GM23338 (cell line): Measurements from ENCODE around the gene EMILIN3.

Source experiments
- CREB1 ChIP-seq: fragments of 250-450 bp; sonication (Bioruptor Pico); IDR thresholded peaks from 2 replicates; pipeline ENCODE4 v1.5.0; 2020; ENCODE audit warnings: low read depth, mild to moderate bottlenecking, moderate library complexity
- EZH2 ChIP-seq: fragments of 200-600 bp; sonication (generic); IDR thresholded peaks from one replicate; pipeline ENCODE4 v1.8.0; 2017; ENCODE audit warnings: antibody characterized with exemption, mild to moderate bottlenecking, low read depth; ENCODE audit not compliant: unreplicated experiment
- EZH2phosphoT487 ChIP-seq: fragments of 200-600 bp; sonication (generic); IDR thresholded peaks from one replicate; pipeline ENCODE4 v1.8.1; 2018; ENCODE audit warnings: antibody characterized with exemption; ENCODE audit not compliant: unreplicated experiment
- JUNB ChIP-seq: IDR thresholded peaks from one replicate; pipeline ENCODE4 v1.6.1; 2016; ENCODE audit warnings: antibody characterized with exemption; ENCODE audit not compliant: unreplicated experiment
- POLR2AphosphoS5 ChIP-seq: IDR thresholded peaks from 2 replicates; pipeline ENCODE4 v1.6.1; 2016; ENCODE audit warnings: antibody characterized with exemption, low read depth
- STAT1 ChIP-seq: IDR thresholded peaks from one replicate; pipeline ENCODE4 v1.6.1; 2016; ENCODE audit warnings: antibody characterized with exemption; ENCODE audit not compliant: unreplicated experiment
- ZNF331 ChIP-seq: fragments of 250-450 bp; sonication (Bioruptor Pico); IDR thresholded peaks from 2 replicates; pipeline ENCODE4 v1.5.0; 2020; ENCODE audit warnings: low read depth, mild to moderate bottlenecking, moderate library complexity
- TF ChIP-seq, protein P1 (sequence below), 2 experiments: fragments of 200-600 bp in 1 of 2; sonication (generic) in 1 of 2; conservative IDR thresholded peaks; 2 replicates each; pipeline versions ENCODE4 v1.5.1 to v1.6.1; 2016 to 2017; ENCODE audit warnings: antibody characterized with exemption in 2 of 2, low read depth in 2 of 2, mild to moderate bottlenecking in 2 of 2, moderate library complexity in 1 of 2
- TF ChIP-seq, protein P2 (sequence below): IDR thresholded peaks from one replicate; pipeline ENCODE4 v1.6.1; 2018; ENCODE audit warnings: antibody characterized with exemption; ENCODE audit not compliant: unreplicated experiment
- TF ChIP-seq, protein P3 (sequence below): fragments of 250-450 bp; sonication (Bioruptor Pico); IDR thresholded peaks from 2 replicates; pipeline ENCODE4 v1.5.0; 2020; ENCODE audit warnings: mild to moderate bottlenecking, moderate library complexity

DNA sequence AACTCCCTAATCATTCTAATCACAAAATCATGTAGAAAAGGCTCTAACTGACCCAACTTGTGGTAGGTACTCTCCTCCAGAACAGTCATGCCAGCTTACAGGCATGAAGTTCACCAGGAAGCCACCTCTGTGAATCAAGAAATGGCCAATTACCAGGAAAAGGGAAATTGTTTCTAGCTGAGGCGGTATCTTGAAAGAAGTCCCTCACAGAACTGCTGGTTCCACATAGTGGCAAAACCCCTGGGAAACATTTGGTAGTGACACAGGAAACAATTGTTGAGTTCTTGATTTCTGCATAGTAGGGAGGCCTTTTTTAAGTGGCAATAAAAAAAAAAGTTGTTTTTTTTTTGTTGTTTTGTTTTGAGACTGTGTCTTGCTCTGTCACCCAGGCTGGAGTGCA lies 45.6 kb downstream of the EMILIN3 start:
- TF ChIP-seq, protein P1, sequence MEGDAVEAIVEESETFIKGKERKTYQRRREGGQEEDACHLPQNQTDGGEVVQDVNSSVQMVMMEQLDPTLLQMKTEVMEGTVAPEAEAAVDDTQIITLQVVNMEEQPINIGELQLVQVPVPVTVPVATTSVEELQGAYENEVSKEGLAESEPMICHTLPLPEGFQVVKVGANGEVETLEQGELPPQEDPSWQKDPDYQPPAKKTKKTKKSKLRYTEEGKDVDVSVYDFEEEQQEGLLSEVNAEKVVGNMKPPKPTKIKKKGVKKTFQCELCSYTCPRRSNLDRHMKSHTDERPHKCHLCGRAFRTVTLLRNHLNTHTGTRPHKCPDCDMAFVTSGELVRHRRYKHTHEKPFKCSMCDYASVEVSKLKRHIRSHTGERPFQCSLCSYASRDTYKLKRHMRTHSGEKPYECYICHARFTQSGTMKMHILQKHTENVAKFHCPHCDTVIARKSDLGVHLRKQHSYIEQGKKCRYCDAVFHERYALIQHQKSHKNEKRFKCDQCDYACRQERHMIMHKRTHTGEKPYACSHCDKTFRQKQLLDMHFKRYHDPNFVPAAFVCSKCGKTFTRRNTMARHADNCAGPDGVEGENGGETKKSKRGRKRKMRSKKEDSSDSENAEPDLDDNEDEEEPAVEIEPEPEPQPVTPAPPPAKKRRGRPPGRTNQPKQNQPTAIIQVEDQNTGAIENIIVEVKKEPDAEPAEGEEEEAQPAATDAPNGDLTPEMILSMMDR (conservative IDR thresholded peaks at IDR 0.05; ENCODE audit: low read depth in 2 of 2) = no peak
- no peak for TF ChIP-seq EZH2phosphoT487
- no peak for TF ChIP-seq EZH2
- no peak for TF ChIP-seq POLR2AphosphoS5
- no peak for TF ChIP-seq CREB1
- TF ChIP-seq, protein P2, sequence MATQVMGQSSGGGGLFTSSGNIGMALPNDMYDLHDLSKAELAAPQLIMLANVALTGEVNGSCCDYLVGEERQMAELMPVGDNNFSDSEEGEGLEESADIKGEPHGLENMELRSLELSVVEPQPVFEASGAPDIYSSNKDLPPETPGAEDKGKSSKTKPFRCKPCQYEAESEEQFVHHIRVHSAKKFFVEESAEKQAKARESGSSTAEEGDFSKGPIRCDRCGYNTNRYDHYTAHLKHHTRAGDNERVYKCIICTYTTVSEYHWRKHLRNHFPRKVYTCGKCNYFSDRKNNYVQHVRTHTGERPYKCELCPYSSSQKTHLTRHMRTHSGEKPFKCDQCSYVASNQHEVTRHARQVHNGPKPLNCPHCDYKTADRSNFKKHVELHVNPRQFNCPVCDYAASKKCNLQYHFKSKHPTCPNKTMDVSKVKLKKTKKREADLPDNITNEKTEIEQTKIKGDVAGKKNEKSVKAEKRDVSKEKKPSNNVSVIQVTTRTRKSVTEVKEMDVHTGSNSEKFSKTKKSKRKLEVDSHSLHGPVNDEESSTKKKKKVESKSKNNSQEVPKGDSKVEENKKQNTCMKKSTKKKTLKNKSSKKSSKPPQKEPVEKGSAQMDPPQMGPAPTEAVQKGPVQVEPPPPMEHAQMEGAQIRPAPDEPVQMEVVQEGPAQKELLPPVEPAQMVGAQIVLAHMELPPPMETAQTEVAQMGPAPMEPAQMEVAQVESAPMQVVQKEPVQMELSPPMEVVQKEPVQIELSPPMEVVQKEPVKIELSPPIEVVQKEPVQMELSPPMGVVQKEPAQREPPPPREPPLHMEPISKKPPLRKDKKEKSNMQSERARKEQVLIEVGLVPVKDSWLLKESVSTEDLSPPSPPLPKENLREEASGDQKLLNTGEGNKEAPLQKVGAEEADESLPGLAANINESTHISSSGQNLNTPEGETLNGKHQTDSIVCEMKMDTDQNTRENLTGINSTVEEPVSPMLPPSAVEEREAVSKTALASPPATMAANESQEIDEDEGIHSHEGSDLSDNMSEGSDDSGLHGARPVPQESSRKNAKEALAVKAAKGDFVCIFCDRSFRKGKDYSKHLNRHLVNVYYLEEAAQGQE = no peak
- no peak for TF ChIP-seq STAT1
- no peak for TF ChIP-seq JUNB
- TF ChIP-seq ZNF331 (CRISPR knock-in tag) = no peak
- TF ChIP-seq, protein P3, sequence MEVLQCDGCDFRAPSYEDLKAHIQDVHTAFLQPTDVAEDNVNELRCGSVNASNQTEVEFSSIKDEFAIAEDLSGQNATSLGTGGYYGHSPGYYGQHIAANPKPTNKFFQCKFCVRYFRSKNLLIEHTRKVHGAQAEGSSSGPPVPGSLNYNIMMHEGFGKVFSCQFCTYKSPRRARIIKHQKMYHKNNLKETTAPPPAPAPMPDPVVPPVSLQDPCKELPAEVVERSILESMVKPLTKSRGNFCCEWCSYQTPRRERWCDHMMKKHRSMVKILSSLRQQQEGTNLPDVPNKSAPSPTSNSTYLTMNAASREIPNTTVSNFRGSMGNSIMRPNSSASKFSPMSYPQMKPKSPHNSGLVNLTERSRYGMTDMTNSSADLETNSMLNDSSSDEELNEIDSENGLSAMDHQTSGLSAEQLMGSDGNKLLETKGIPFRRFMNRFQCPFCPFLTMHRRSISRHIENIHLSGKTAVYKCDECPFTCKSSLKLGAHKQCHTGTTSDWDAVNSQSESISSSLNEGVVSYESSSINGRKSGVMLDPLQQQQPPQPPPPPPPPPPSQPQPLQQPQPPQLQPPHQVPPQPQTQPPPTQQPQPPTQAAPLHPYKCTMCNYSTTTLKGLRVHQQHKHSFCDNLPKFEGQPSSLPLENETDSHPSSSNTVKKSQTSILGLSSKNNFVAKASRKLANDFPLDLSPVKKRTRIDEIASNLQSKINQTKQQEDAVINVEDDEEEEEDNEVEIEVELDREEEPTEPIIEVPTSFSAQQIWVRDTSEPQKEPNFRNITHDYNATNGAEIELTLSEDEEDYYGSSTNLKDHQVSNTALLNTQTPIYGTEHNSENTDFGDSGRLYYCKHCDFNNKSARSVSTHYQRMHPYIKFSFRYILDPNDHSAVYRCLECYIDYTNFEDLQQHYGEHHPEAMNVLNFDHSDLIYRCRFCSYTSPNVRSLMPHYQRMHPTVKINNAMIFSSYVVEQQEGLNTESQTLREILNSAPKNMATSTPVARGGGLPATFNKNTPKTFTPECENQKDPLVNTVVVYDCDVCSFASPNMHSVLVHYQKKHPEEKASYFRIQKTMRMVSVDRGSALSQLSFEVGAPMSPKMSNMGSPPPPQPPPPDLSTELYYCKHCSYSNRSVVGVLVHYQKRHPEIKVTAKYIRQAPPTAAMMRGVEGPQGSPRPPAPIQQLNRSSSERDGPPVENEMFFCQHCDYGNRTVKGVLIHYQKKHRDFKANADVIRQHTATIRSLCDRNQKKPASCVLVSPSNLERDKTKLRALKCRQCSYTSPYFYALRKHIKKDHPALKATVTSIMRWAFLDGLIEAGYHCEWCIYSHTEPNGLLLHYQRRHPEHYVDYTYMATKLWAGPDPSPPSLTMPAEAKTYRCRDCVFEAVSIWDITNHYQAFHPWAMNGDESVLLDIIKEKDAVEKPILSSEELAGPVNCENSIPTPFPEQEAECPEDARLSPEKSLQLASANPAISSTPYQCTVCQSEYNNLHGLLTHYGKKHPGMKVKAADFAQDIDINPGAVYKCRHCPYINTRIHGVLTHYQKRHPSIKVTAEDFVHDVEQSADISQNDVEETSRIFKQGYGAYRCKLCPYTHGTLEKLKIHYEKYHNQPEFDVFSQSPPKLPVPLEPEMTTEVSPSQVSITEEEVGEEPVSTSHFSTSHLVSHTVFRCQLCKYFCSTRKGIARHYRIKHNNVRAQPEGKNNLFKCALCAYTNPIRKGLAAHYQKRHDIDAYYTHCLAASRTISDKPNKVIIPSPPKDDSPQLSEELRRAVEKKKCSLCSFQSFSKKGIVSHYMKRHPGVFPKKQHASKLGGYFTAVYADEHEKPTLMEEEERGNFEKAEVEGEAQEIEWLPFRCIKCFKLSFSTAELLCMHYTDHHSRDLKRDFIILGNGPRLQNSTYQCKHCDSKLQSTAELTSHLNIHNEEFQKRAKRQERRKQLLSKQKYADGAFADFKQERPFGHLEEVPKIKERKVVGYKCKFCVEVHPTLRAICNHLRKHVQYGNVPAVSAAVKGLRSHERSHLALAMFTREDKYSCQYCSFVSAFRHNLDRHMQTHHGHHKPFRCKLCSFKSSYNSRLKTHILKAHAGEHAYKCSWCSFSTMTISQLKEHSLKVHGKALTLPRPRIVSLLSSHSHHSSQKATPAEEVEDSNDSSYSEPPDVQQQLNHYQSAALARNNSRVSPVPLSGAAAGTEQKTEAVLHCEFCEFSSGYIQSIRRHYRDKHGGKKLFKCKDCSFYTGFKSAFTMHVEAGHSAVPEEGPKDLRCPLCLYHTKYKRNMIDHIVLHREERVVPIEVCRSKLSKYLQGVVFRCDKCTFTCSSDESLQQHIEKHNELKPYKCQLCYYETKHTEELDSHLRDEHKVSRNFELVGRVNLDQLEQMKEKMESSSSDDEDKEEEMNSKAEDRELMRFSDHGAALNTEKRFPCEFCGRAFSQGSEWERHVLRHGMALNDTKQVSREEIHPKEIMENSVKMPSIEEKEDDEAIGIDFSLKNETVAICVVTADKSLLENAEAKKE (CRISPR knock-in tag) = no peak
